Gastrocnemius medialis (tissue), 4 donors: ENCODE data around the gene NBEA. TPM values are rescaled to one million over a fixed set of nuclear protein-coding genes. Genes with fewer than 3 reads are reported as not detected.

Experiments
- ATAC-seq, 2 donors: fragments of 150-250 bp; one replicate each; pipeline ENCODE4 v1.9.1; 2016
- DNase-seq, 2 donors: peaks; one replicate each; pipeline ENCODE4 v3.0.0-alpha.2; 2019
- H3K27ac ChIP-seq, 4 donors: fragments of 200-600 bp; sonication (generic); 1 replicate in 1 of 4; 2 replicates in 3 of 4; pipeline ENCODE4 v1.5.1; 2016 to 2018; ENCODE audit warnings: mild to moderate bottlenecking in 2 of 4, moderate library complexity in 1 of 4
- H3K27me3 ChIP-seq, 3 donors: fragments of 200-600 bp; sonication (generic) in 2 of 3; 1 replicate in 1 of 3; 2 replicates in 2 of 3; pipeline versions ENCODE4 v1.5.1 to v1.6.0; 2016 to 2019; ENCODE audit warnings: mild to moderate bottlenecking in 1 of 3, moderate library complexity in 1 of 3
- H3K36me3 ChIP-seq, 2 donors: fragments of 200-600 bp; sonication (generic) in 1 of 2; one replicate each; pipeline ENCODE4 v1.5.1; 2017 to 2018
- H3K4me1 ChIP-seq, 2 donors: fragments of 200-600 bp; sonication (generic) in 1 of 2; one replicate each; pipeline ENCODE4 v1.5.1; 2016 to 2017; ENCODE audit warnings: mild to moderate bottlenecking in 2 of 2
- H3K4me3 ChIP-seq, 4 donors: fragments of 200-600 bp; sonication (generic) in 3 of 4; 1 replicate in 1 of 4; 2 replicates in 3 of 4; pipeline ENCODE4 v1.5.1; 2016 to 2019; ENCODE audit warnings: mild to moderate bottlenecking in 2 of 4
- H3K9me3 ChIP-seq, 3 donors: fragments of 200-600 bp; sonication (generic) in 2 of 3; 1 replicate in 1 of 3; 2 replicates in 2 of 3; pipeline ENCODE4 v1.5.1; 2016 to 2019
- CTCF ChIP-seq, 5 experiments: fragments of 450-650 bp in 3 of 5; fragments of 200-600 bp in 2 of 5; sonication (generic) in 2 of 5; IDR thresholded peaks in 4 of 5; conservative IDR thresholded peaks in 1 of 5; 1 replicate in 4 of 5; 2 replicates in 1 of 5; pipeline ENCODE4 v1.5.1; 2016 to 2019; ENCODE audit warnings: antibody characterized with exemption in 5 of 5, mild to moderate bottlenecking in 3 of 5, moderate library complexity in 3 of 5
- POLR2A ChIP-seq, 2 donors: fragments of 450-650 bp; IDR thresholded peaks; one replicate each; pipeline ENCODE4 v1.6.1; 2017; ENCODE audit warnings: antibody characterized with exemption in 2 of 2, mild to moderate bottlenecking in 2 of 2, moderate library complexity in 2 of 2
- in situ Hi-C, 4 donors: fragments of 200-750 bp; cut with MboI; loops; one replicate each; pipeline versions ENCODE4 v1.15.0 to v1.8.0; 2017; ENCODE audit warnings: low sequenced_read_pairs in 4 of 4
- intact Hi-C: fragments of 100-400 bp; cut with DNase I; formaldehyde crosslinking; loops from one replicate; pipeline ENCODE4 v1.15.1; 2023; ENCODE audit warnings: low total_unique reads
- total RNA-seq, 4 donors: library from RNA; depleted of rRNA; stranded (reverse); fragments of >200 nt; gene quantifications; one replicate each; pipeline versions ENCODE4 v1.1.0 to v1.2.3, GENCODE V29; 2016

Gene NBEA
- total RNA-seq, 4 donors from 2014 or later: 4.1 to 5.1 (median 4.7) TPM

DNA sequence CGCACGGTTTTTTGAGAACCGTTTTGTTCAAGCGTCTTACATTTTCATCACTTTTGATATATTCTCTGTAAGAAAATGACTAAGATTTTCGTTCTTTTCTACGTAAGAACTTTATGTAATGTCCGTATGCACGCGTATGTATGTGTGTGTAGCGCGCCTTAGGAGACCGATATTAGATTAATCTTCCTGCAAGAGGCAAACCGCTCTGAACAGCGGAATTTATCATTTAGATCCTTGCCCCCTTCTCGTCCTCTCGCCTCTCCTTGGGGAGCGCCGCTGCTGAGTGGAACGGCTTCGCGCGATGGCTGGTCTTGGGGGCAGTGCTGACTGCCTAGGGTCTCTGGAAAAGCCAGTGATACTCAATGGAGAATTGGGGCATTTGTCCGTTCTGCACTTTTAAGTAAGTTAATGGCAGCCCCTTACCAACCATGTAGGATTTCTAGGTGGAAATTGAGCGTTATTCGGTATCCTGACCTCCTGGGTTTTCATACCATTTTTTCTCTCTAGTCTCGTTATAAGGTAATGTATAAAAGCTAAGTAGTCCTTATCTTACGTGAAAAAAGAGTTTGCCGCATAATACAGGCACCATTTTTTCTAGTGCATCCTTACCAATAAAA lies 529.7 kb downstream of the NBEA start:
- Histone ChIP-seq H3K4me1 (peaks cover 12 to 13% of the 10 kb centered on the region in 2 donors), H3K4me3 (peak overlapping the region; percentile 67 to 87 (median 76)), H3K36me3 (no peaks in the 10 kb centered on the region), H3K27me3 (no peaks in the 10 kb centered on the region), H3K9me3 (no peaks in the 10 kb centered on the region), H3K27ac (peak overlapping the region; percentile 86 to 95 (median 88))
- no peak for TF ChIP-seq POLR2A (IDR thresholded peaks at IDR 0.05)
- TF ChIP-seq CTCF (IDR thresholded peaks at IDR 0.05 in 4 of 5, conservative IDR thresholded peaks at IDR 0.05 in 1 of 5): no peak
- intact Hi-C loops: no loop called here
- DNase-seq (no peak), ATAC-seq (peak; percentile 4 to 7)
- in situ Hi-C loops: loop anchor here in 3 of 4 donors (10.0 kb wide), 1 partner anchor 483 kb away; no protein-coding TSS in a partner anchor

- Histone ChIP-seq H3K36me3 (no peaks in the 10 kb centered on the region), H3K4me1 (peaks cover 17 to 18% of the 10 kb centered on the region in 2 donors), H3K27me3 (no peaks in the 10 kb centered on the region), H3K27ac (peak overlapping the region; percentile 86 to 95 (median 88)), H3K4me3 (peak overlapping the region; percentile 67 to 87 (median 76)), H3K9me3 (no peaks in the 10 kb centered on the region)
- TF ChIP-seq POLR2A (IDR thresholded peaks at IDR 0.05): no peak
- TF ChIP-seq CTCF (IDR thresholded peaks at IDR 0.05 in 4 of 5, conservative IDR thresholded peaks at IDR 0.05 in 1 of 5): no peak
- no peak for ATAC-seq
- peak in 1 of 2 donors; percentile 9 for DNase-seq
- in situ Hi-C loops: loop anchor here in 3 of 4 donors (10.0 kb wide), 1 partner anchor 482 kb away; no protein-coding TSS in a partner anchor
- intact Hi-C loops: no loop called here
These were observed 530.3 kb downstream of the NBEA start for GRCh38 chr13:35472323-35472881.

DNA sequence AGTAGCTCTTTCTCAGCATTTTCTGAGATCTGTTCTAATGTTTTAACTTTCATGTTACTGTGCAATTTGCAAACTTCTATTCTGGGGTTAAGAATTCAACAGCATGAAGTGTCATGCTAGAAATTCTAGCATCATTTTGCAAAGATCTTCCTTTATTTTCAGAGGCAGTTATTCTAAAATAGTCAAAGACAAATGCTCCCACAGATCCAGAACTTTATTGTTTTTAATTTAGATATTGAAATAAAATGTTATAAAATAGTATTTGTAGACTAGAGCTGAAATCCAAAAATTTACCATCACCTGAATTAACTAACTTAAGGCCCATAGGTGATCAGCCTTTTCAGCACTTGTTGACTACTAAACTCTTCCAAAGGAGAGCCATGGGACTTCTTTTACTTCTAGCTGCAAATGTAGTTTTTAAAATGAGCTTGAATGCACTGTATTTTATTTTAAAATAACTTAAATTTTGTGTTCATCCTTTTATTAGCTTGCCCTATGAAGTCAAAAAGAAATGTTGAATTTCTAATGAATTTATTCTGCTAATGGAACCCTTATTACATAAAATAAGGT lies 531.2 kb downstream of the NBEA start:
- DNase-seq: no peak
- peak overlapping the region; percentile 67 to 87 (median 76) for H3K4me3 ChIP-seq
- H3K36me3 ChIP-seq: no peaks in the 10 kb centered on the region
- in situ Hi-C loops (loop anchor here in 3 of 4 donors (10.0 kb wide), 1 partner anchor 482 kb away; no protein-coding TSS in a partner anchor), intact Hi-C loops (no loop called here)
- H3K4me1 ChIP-seq: peaks cover 17 to 24% of the 10 kb centered on the region in 2 donors
- no peak for ATAC-seq
- H3K27ac ChIP-seq: peak overlapping the region; percentile 86 to 95 (median 88)
- no peaks in the 10 kb centered on the region for H3K27me3 ChIP-seq
- TF ChIP-seq CTCF (IDR thresholded peaks at IDR 0.05 in 4 of 5, conservative IDR thresholded peaks at IDR 0.05 in 1 of 5) (no peak), POLR2A (IDR thresholded peaks at IDR 0.05) (no peak)
- H3K9me3 ChIP-seq: no peaks in the 10 kb centered on the region

DNA sequence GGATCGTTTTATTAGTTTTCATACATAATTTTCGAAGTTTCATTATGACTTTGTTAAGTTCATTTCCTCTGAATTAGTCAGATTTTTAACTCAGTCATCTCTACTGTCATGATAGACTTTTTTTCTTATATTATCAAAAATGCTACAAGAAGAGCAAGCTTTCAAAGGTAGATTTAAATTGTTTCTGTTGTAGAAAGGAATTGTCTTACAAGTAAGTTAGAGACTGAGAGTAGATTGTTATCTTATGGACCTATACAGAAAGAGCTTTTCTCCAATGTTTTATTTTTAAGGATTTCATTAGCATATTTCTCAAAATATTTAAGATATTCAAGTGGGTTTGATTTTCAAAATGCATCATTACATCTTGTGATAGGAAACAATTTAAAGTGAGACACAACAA lies 531.7 kb downstream of the NBEA start:
- H3K27ac ChIP-seq: peak overlapping the region; percentile 86 to 95 (median 88)
- no peaks in the 10 kb centered on the region for H3K9me3 ChIP-seq
- intact Hi-C loops (no loop called here), in situ Hi-C loops (loop anchor here in 3 of 4 donors (10.0 kb wide), 1 partner anchor 481 kb away; no protein-coding TSS in a partner anchor)
- peak overlapping the region; percentile 67 to 87 (median 76) for H3K4me3 ChIP-seq
- no peaks in the 10 kb centered on the region for H3K36me3 ChIP-seq
- TF ChIP-seq CTCF (IDR thresholded peaks at IDR 0.05 in 4 of 5, conservative IDR thresholded peaks at IDR 0.05 in 1 of 5): no peak
- no peak for TF ChIP-seq POLR2A (IDR thresholded peaks at IDR 0.05)
- H3K4me1 ChIP-seq: peaks cover 17 to 24% of the 10 kb centered on the region in 2 donors
- ATAC-seq: no peak
- DNase-seq: no peak
- no peaks in the 10 kb centered on the region for H3K27me3 ChIP-seq
